Adrenal gland (tissue), 12 donors: ENCODE data around the gene CLCA1. TPM values are rescaled to one million over a fixed set of nuclear protein-coding genes. Genes with fewer than 3 reads are reported as not detected.

Experiments used
- DNase-seq, 7 donors: peaks; one replicate each; pipeline ENCODE4 v3.0.0-alpha.2; 2019 to 2020
- H3K27ac ChIP-seq, 5 donors: fragments of 200-600 bp; sonication (generic) in 4 of 5; 1 replicate in 3 of 5; 2 replicates in 2 of 5; pipeline versions ENCODE4 v1.5.1 to v1.8.0; 2016 to 2020; ENCODE audit warnings: mild to moderate bottlenecking in 1 of 5
- H3K27me3 ChIP-seq: fragments of 200-600 bp; 2 replicates; pipeline ENCODE4 v1.8.0; 2021
- H3K36me3 ChIP-seq, 2 donors: fragments of 200-600 bp; replicated peaks in 1 of 2; 1 replicate in 1 of 2; 2 replicates in 1 of 2; pipeline versions ENCODE4 v1.5.1 to v1.8.0; 2018 to 2022
- H3K4me1 ChIP-seq, 2 donors: fragments of 200-600 bp; replicated peaks in 1 of 2; 1 replicate in 1 of 2; 2 replicates in 1 of 2; pipeline versions ENCODE4 v1.5.1 to v1.8.0; 2018 to 2021
- H3K4me3 ChIP-seq, 4 donors: fragments of 200-600 bp; sonication (generic) in 3 of 4; one replicate each; pipeline ENCODE4 v1.5.1; 2016 to 2018
- H3K9me3 ChIP-seq, 3 donors: fragments of 200-600 bp; sonication (generic) in 1 of 3; replicated peaks in 1 of 3; 1 replicate in 2 of 3; 2 replicates in 1 of 3; pipeline versions ENCODE4 v1.5.1 to v1.8.0; 2016 to 2021
- CTCF ChIP-seq, 6 experiments: fragments of 450-650 bp in 4 of 6; fragments of 200-600 bp in 2 of 6; sonication (generic) in 1 of 6; IDR thresholded peaks; 1 replicate in 5 of 6; 2 replicates in 1 of 6; pipeline versions ENCODE4 v1.5.1 to v1.8.0; 2016 to 2021; ENCODE audit warnings: antibody characterized with exemption in 6 of 6, mild to moderate bottlenecking in 2 of 6, moderate library complexity in 1 of 6
- POLR2A ChIP-seq, 2 donors: fragments of 450-650 bp; IDR thresholded peaks; one replicate each; pipeline ENCODE4 v1.6.1; 2017; ENCODE audit warnings: antibody characterized with exemption in 2 of 2, mild to moderate bottlenecking in 2 of 2, moderate library complexity in 1 of 2
- WGBS, 4 donors: extraction: QIAGEN DNeasy Blood & Tissue Kit in 2 of 4; methylation state at CpG; one replicate each; pipeline versions ENCODE4 v1.1.5 to v1.1.7; 2013 to 2017; 5-methylcytosine and 5-hydroxymethylcytosine counted together
- intact Hi-C, 2 donors: fragments of 100-400 bp; cut with DNase I; formaldehyde crosslinking; loops; one replicate each; pipeline versions ENCODE4 v1.14.1 to v1.15.0; 2022 to 2023
- polyA plus RNA-seq, 3 donors: library from polyadenylated mRNA; stranded (reverse); fragments of 200-250 nt in 2 of 3; fragments of 350-450 nt in 1 of 3; fragmentation: Illumina TruSeq in 1 of 3; extraction: RNeasy Lipid Tissue Mini Kit (QIAGEN cat#74804) in 1 of 3; gene quantifications; one replicate each; pipeline ENCODE4 v1.2.3, GENCODE V29; 2013 to 2014
- total RNA-seq, 9 donors: library from RNA; depleted of rRNA in 4 of 9; stranded (reverse); fragments of >200 nt in 4 of 9; fragments of 120-200 nt in 1 of 9; fragmentation: NEBNext Ultra II Directional in 1 of 9; extraction: Animal tissue kit (Norgen Biotek cat#: 25700) in 1 of 9; gene quantifications; one replicate each; pipeline versions ENCODE4 v1.1.0 to v1.2.4, GENCODE V29; 2013 to 2023
- donor health status: healthy with polysubstance abuse.
- donor health status: Bipolar disorder and iron deficiency.
- donor health status: DM: yes; HTN: yes; CAD: no.
- donor health status: DM: no; HTN: no; CAD: no.
- donor health status: DM: no; HTN: no; CAD: no.
- donor health status: DM: yes; HTN: yes; CAD: no.

CLCA1 gene
- total and polyA plus RNA-seq, 12 donors: 0.08 to 0.22 (median 0.15) TPM; not detected in 8

GRCh38 chr1:86527306-86527705, 58.6 kb downstream of the CLCA1 start:
- intact Hi-C loops: no loop called here

GRCh38 chr1:86530211-86530845, 61.6 kb downstream of the CLCA1 start:
- 78 to 87% (median 82%) methylated on average over 3 of the region's 3 CpGs for WGBS, 4 donors

More at GRCh38 chr1:86527306-86527705, 58.6 kb downstream of the CLCA1 start:
- no peak overlapping the region for H3K4me3 ChIP-seq
- DNase-seq: no peak
- no peaks in the 10 kb centered on the region for H3K9me3 ChIP-seq
- H3K4me1 ChIP-seq: no peaks in the 10 kb centered on the region
- no peak overlapping the region for H3K27ac ChIP-seq
- no peaks in the 10 kb centered on the region for H3K36me3 ChIP-seq
- TF ChIP-seq CTCF (IDR thresholded peaks at IDR 0.05) (no peak), POLR2A (IDR thresholded peaks at IDR 0.05) (no peak)
- WGBS, 4 donors: 59 to 76% (median 72%) methylated on average over 4 of the region's 4 CpGs
- no peaks in the 10 kb centered on the region for H3K27me3 ChIP-seq

GRCh38 chr1:86537928-86538695, 69.4 kb downstream of the CLCA1 start:
- Histone ChIP-seq H3K27ac (no peak overlapping the region), H3K36me3 (no peaks in the 10 kb centered on the region), H3K9me3 (no peaks in the 10 kb centered on the region), H3K4me3 (no peak overlapping the region), H3K27me3 (peaks cover 3% of the 10 kb centered on the region), H3K4me1 (no peaks in the 10 kb centered on the region)
- no peak for DNase-seq
- intact Hi-C loops: no loop called here
- no peak for TF ChIP-seq POLR2A (IDR thresholded peaks at IDR 0.05)
- no peak for TF ChIP-seq CTCF (IDR thresholded peaks at IDR 0.05)
- 55 to 71% (median 60%) methylated on average over 4 of the region's 4 CpGs for WGBS, 4 donors

More at GRCh38 chr1:86530211-86530845, 61.6 kb downstream of the CLCA1 start:
- H3K36me3 ChIP-seq: no peaks in the 10 kb centered on the region
- no peak for DNase-seq
- H3K4me1 ChIP-seq: no peaks in the 10 kb centered on the region
- intact Hi-C loops: no loop called here
- H3K27me3 ChIP-seq: no peaks in the 10 kb centered on the region
- TF ChIP-seq CTCF (IDR thresholded peaks at IDR 0.05): no peak
- TF ChIP-seq POLR2A (IDR thresholded peaks at IDR 0.05): no peak
- no peak overlapping the region for H3K4me3 ChIP-seq
- no peak overlapping the region for H3K27ac ChIP-seq
- no peaks in the 10 kb centered on the region for H3K9me3 ChIP-seq

- no peak overlapping the region for H3K27ac ChIP-seq
- no peaks in the 10 kb centered on the region for H3K9me3 ChIP-seq
- H3K36me3 ChIP-seq: no peaks in the 10 kb centered on the region
- intact Hi-C loops: no loop called here
- WGBS, 4 donors: 68 to 71% (median 70%) methylated on average over 5 of the region's 5 CpGs
- no peak overlapping the region for H3K4me3 ChIP-seq
- no peaks in the 10 kb centered on the region for H3K4me1 ChIP-seq
- TF ChIP-seq CTCF (IDR thresholded peaks at IDR 0.05) (no peak), POLR2A (IDR thresholded peaks at IDR 0.05) (no peak)
- DNase-seq: no peak
- peaks cover 4% of the 10 kb centered on the region for H3K27me3 ChIP-seq
Observed at GRCh38 chr1:86538775-86539174, 70.0 kb downstream of the CLCA1 start.
